NCI-H446 (cell line): ENCODE data around the gene SLC16A14.
A peak's percentile ranks its signal among the peaks of the same experiment; 100 is the strongest.

Source experiments
- DNase-seq, 2 experiments: peaks; one replicate each; lab custom pipeline; 2025; lab: John Stamatoyannopoulos, UW

The SLC16A14 gene

DNA sequence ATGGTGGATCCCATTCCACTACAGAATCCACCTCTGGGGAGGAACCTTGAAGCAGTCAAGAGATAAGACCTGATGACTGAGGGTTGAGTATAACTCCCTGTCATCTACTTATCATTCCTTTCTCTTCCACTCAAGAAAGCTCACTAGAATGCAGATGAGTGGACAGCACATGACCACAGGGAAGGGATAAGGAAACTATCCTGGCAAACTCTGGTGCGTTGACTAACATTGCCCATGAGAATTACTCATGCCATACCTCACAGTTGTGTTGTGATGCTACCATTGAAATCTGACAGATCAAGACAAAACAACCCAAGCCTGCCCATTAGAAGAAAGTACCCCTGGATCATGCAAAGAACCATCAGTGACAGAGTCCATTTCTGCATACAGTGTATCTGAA is 26.5 kb downstream of the SLC16A14 start:
- DNase-seq: no peak

GRCh38 chr2:230023313-230023712 is 45.4 kb downstream of the SLC16A14 start:
- no peak for DNase-seq

- DNase-seq: no peak
These were observed 49.0 kb downstream of the SLC16A14 start for GRCh38 chr2:230019742-230020141.

DNA sequence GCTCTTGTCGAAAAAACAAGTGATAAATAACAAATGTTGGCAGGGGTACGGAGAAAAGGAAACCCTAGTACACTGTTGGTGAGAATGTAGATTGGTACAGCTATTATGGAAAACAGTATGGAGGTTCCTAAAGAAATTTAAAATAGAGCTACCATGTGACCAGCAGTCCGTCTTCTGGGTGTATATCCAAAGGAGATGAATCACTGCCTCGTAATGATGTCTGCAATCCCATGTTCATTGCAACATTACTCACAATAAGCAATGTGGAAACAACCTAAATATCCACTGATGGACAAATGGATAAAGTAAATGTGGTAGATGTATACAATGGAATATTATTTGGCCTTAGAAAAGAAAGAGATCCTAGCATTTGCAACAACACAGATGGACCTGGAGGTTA is 50.6 kb downstream of the SLC16A14 start:
- no peak for DNase-seq

GRCh38 chr2:230016844-230017243 is 51.9 kb downstream of the SLC16A14 start:
- no peak for DNase-seq

DNA sequence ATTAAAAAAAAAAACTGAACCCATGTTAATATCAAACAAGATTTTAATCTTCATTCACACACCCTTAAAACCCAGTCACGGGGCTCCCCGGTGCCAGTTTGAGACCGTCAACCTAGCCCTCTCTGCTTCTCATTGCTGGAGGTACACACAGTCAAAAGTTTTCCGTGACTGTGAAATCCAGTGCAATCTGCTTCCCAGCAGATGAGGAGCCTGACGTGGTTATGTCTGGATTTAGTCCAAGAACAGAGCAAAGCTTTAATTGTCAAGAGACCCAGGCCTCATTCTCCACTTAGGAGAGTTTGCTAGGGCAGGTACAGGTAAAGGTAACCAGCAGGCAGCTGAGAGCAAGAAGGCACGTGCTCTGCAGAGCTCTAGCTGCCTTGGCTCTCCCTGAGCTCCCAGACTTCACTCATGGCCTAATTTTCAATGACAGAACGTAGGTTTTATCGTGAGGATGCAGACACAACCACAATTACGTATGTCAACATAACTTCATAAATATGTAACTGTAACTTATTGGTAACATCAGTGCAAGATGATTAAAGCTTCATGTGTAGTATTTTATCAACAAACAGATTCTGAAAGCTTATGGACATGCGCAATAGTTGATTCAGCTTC is 56.3 kb downstream of the SLC16A14 start:
- DNase-seq: no peak

DNA sequence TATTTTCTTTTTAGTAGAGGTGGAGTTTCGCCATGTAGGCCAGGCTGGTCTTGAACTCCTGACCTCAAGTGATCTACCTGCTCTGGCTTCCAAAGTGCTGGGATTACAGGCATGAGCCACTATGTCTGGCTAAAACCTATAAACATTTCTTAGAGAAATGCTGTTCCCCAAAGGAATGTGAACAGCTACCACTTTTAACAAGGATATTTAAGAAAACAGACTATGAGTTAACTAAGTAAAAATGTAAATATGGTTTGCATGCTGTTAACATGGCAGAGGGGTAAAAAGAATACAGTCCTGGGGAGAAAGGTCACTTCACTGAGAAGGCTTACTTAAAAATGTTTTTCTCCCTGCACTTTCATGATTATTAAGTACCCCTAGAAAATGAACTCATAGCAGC is 57.1 kb downstream of the SLC16A14 start:
- no peak for DNase-seq

DNA sequence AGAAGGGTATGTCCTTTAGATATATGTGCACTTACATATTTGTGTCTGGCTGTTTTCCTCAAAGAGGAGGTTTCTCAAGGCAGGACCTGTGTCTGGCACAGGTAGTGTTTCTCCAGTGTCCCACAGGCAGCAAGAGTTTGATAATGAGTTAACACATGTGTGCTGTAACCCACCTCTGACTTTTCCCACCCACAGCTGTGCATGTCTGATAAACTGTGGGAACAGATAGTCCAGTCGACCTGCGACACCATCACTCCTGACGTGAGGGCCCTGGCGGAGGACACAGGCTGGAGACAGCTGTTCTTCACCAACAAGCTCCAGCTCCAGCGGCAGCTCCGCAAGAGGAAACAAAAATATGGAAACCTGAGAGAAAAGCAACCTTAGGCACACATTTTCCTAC is 58.2 kb downstream of the SLC16A14 start:
- DNase-seq: no peak

GRCh38 chr2:230008708-230009066 is 60.0 kb downstream of the SLC16A14 start:
- no peak for DNase-seq

GRCh38 chr2:230007931-230008707 is 60.6 kb downstream of the SLC16A14 start:
- DNase-seq: peak; percentile 29 to 54

- no peak for DNase-seq
These were observed 68.4 kb downstream of the SLC16A14 start for GRCh38 chr2:230000118-230000841.

DNA sequence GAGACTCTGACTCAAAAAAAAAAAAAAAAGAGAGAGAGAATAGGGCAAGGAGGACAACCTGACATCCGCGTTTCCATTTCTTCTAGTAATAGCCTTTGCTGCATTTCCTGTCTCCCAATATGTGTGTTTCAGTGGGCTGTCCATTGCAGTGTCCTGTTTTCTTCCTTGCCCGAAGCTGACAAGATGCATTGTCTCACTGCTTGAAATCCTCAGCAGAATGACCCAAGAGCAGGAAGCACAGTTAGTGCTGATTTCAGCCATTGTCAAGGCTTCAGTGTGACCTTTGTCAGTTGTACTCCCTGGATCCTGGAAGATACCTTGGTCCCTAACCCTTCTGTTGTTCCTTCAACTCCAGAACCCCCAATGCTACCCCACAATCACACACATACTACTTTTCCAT is 71.2 kb downstream of the SLC16A14 start:
- no peak for DNase-seq

DNA sequence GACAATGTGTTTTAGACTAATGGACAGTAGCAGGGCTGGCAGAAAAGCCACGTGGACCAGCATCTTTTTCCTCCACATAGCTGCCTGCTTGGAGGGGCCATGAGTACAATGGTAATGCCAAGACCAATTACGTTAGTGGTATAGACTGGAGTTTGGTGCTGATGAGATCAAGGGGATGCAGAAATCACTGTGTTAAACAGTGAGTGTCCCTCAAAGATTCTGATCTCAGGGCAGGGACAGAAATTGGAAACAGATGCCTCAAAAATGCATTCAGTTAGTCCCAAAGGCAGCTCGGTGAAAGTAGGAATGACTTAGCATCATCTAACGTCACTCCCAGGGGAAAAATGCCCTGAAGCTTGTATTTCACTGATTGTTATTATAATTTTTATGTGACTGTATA is 72.4 kb downstream of the SLC16A14 start:
- DNase-seq: no peak

GRCh38 chr2:229993236-229993635 is 75.5 kb downstream of the SLC16A14 start:
- no peak for DNase-seq
